ENCODE data around the gene FADS1.

DNA sequence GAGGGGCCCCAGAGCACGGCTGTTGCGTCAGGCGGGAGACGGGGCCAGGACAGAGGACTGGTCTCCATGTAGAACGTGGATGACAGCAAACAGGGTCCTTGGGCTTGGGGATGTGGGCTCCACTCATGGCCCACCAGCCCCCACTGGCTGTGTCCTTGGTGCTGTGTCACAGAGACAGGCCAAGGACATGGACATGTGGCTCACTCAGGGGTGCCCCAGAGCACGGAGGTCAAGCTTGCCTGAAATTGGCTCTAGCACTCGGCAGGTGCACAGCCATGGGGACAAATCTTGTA is 25.7 kb upstream of the FADS1 start:
- TF ChIP-seq, protein P1, sequence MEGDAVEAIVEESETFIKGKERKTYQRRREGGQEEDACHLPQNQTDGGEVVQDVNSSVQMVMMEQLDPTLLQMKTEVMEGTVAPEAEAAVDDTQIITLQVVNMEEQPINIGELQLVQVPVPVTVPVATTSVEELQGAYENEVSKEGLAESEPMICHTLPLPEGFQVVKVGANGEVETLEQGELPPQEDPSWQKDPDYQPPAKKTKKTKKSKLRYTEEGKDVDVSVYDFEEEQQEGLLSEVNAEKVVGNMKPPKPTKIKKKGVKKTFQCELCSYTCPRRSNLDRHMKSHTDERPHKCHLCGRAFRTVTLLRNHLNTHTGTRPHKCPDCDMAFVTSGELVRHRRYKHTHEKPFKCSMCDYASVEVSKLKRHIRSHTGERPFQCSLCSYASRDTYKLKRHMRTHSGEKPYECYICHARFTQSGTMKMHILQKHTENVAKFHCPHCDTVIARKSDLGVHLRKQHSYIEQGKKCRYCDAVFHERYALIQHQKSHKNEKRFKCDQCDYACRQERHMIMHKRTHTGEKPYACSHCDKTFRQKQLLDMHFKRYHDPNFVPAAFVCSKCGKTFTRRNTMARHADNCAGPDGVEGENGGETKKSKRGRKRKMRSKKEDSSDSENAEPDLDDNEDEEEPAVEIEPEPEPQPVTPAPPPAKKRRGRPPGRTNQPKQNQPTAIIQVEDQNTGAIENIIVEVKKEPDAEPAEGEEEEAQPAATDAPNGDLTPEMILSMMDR (IDR thresholded peaks at IDR 0.05): no peak
- TF ChIP-seq TEAD4 (CRISPR knock-in tag; IDR thresholded peaks at IDR 0.05) (no peak), PRRX2 (CRISPR knock-in tag; IDR thresholded peaks at IDR 0.05) (no peak), SOX15 (CRISPR knock-in tag; IDR thresholded peaks at IDR 0.05) (no peak), NR2C2 (CRISPR knock-in tag; IDR thresholded peaks at IDR 0.05) (no peak)
- TF ChIP-seq, protein P2, sequence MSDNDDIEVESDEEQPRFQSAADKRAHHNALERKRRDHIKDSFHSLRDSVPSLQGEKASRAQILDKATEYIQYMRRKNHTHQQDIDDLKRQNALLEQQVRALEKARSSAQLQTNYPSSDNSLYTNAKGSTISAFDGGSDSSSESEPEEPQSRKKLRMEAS (CRISPR knock-in tag; IDR thresholded peaks at IDR 0.05): no peak
- TF ChIP-seq, protein P3, sequence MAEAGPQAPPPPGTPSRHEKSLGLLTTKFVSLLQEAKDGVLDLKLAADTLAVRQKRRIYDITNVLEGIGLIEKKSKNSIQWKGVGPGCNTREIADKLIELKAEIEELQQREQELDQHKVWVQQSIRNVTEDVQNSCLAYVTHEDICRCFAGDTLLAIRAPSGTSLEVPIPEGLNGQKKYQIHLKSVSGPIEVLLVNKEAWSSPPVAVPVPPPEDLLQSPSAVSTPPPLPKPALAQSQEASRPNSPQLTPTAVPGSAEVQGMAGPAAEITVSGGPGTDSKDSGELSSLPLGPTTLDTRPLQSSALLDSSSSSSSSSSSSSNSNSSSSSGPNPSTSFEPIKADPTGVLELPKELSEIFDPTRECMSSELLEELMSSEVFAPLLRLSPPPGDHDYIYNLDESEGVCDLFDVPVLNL (CRISPR knock-in tag; IDR thresholded peaks at IDR 0.05; ENCODE audit: borderline replicate concordance, low read depth): no peak
